ENCODE data around the gene MOK.
"Not testable (repeated sequence)": the region's sequence is repeated elsewhere in the genome, so short reads cannot be mapped to it uniquely, and the experiment has no call there.

The MOK gene

DNA sequence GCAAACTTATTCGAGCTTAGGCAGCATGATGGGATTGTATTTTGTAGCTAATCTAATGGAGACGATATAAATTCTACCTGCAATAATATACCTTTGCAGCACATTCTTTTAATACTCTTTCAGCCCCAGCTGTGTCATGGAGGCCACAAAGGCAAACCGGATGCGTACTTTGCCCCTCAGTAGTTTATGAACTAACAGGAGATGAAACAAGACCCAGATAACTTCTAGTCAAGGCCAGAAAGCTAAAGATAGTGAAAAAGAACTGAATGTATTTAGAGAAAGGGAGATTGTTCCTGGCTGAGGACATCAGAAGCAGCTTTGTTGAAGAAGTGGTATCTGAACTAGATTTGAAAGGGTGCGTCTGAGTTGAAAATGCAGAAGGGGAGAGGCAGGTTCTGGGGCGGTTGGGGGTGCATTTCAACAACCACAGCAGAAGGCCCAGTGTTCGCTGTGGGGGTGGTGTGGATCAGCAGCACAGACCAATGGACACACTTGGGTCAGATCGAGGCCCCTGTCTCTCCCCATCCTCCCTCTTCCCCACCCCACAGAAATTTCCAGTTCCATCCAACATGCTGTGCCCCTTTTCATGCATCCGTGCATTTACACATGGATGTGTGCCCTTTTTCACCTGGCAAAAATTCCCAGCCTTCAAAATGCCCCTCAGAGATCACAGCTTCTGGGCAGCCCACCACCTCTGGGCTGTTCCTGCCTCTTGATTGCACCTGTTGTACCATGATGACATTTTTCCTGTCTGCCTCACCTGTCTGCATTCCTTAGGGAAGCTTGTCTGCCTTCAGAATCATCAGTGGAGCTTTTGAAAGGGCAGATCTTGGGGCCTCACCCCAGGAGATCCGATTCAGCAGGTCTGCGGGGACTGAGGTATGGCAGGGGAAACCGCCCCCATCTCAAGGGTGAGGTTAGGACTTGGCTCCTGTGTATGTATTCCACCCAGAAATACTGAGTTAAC is 16.8 kb upstream of the MOK start:
- DNase-seq (ENCODE audit: low spot score), result no peak

GRCh38 chr14:102320671-102321455 is 15.9 kb upstream of the MOK start:
- no peak for DNase-seq (ENCODE audit: low spot score)

DNA sequence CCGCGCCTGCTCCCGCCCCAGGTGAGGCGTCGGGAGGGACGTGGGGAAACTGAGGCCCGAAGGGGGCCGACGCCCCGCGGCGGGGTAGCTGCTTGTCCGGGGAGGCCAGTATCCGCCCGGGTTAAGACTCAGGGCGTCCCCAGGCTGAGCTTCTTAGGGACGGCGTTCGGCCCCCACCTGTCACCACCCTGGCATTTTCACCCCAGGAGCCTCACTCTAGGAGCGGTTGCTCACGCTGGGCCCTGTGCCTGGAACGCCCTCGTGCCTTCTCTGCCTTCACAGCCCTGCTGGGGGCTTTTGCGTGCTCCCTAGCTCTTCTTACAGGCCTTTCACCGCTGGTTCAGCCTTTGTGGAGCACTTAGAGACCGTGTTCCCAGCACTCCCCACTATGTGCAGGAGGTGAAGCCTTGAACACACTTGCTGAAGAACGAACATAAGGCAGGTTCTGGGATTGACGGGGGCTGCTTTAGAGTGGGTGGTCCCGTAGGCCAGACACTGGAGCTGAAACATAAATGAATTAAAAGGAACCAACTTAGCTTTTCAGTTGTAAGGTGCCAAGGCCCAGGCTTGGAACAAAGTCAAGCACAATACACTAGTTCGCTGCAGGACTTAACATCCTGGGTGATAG is 15.2 kb upstream of the MOK start:
- DNase-seq (ENCODE audit: low spot score), result no peak

DNA sequence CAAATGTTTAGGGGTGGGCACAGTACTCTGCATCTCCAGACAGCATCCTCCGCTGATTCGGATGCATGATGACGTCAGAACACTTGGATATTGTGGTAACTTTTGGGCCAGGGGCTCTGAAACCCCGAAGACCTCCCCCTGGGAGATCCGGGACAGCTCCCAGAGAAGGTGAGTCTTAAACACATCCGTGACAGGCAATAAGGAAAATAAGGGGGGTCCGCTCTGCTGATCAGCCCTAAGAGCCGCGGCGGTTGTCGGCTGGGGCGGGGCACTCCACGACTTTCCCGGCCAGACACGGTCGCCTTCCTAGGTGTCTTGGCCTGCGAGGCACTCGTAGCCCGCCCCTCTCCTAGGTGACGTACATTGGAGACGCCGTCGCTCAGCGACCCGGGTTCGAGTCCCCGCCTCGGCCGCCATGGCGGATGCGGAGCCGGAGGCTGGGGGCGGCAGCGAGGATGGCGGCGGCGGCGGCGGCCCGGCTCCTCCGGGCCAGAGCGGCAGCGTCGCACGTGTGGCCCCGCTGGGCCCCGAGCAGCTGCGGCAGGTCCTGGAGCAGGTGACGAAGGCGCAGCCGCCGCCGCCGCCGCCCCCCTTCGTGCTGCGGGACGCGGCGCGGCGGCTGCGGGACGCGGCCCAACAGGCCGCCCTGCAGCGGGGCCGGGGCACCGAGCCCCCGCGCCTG is 14.5 kb upstream of the MOK start, which contains the start of gene ZNF839:
Gene ZNF839 (plus strand): TSS at position 396 of the 682 bp plus-strand sequence. CDS start 20 bp downstream, at position 416.
- peak; percentile 89 for DNase-seq (ENCODE audit: low spot score)

DNA sequence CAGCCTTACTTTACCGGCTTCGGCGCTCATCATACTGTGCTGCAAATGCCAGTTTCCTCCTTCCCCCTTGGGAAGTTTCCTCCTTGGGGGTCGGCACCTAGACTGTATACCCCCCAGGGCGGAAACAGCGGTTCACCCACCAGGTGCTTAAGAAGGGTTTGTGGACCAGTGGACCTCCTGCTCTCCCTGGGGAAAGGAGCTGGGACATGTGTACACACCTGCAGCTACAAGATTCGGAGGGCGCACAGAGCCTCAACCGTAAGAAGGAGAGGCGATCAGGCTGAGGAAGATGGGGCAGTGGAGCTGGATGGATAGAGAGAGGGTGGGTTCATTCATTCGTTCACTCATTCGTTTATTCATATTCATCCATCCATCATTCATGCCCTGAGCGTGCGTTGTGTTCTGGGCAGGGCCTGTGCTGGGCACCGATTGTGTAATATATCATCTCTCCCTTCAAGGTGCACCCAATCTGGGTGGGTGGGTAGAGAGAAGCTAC is 13.9 kb upstream of the MOK start:
- DNase-seq (ENCODE audit: low spot score), result no peak

- peak; percentile 59 for DNase-seq (ENCODE audit: low spot score)
Measured at GRCh38 chr14:102317564-102318248, 12.7 kb upstream of the MOK start.

DNA sequence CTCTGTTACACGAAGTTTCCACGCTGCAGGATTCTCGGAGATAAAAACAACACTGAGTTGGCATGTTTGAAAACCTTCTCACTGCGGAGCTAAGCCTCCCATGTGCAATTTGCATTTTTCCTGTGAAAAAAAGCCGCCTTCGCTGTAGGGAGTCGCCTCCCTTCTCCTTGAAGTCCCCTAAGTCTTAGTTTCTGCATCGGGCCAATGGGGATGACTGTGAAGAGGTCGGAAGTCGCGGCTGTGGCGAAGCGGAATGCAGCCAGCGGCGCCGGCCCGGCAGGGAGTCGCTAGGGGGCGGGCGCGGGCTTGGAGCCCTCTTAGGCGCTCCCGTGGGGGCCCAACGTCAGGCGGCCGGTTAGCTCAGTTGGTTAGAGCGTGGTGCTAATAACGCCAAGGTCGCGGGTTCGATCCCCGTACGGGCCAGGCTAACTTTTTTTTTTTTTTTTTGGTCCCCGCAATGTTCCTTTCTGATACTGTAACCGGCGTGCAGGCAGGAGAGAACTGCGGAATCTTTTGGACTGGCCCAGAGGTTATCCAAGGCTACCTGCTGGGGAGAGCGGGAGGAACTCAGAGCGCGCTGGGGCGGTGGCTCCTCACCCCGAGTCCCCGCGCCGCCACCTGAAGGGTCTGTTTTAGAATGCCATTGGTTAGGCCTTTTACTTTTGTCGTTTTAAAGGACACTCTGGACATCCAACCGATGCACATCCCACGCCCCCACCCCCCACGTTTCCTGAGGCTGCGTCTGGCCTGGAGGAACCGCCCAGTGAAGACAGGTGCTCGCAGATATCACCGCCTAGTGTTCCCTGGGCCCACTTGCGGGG is 12.0 kb upstream of the MOK start:
- DNase-seq (ENCODE audit: low spot score), result peak; percentile 93

DNA sequence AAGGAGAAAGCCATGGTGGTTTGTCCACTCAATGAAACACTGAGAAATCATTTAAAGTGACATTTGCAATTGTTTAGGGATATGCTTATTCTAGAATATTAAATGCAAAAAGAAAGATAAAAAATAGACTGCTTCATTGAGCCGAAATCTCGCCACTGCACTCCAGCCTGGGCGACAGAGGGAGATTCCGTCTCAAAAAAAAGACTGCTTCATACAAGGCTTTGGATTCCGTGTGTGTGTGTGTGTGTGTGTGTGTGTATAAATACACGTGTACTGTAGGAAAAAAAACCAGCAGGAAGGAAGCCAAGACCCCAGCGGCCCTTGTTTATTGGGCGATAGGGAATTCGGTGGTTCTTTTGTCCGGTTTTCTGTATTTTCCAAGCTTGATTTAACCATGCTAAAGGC is 11.4 kb upstream of the MOK start:
- peak; percentile 47 for DNase-seq (ENCODE audit: low spot score)

GRCh38 chr14:102315121-102315520 is 10.2 kb upstream of the MOK start:
- no peak for DNase-seq (ENCODE audit: low spot score)

- DNase-seq (ENCODE audit: low spot score), result peak; percentile 84
Measured at GRCh38 chr14:102314242-102315011, 9.5 kb upstream of the MOK start.

DNA sequence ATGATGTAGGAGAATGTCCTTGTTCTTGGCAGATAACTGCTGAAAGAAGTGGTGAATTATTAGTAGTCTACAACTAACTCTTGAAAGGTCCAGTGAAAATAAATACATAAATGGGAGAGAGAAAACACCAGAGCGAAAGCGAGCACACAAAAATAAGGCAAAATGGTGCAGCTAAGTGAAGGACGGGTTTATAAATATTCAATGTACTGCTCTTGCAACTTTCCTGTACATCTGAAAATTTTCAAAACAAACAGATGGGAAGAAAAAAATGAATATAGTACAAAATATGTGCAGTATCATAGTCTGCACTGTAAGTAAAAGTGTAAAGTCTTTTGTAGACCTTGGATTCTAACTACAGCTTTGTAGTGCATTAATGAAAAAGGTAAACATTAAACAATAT is 1.3 kb downstream of the MOK start:
- DNase-seq (ENCODE audit: low spot score), result no peak

- not testable (repeated sequence) for DNase-seq (ENCODE audit: low spot score)
Measured at GRCh38 chr14:102298303-102299070, 6.5 kb downstream of the MOK start.

DNA sequence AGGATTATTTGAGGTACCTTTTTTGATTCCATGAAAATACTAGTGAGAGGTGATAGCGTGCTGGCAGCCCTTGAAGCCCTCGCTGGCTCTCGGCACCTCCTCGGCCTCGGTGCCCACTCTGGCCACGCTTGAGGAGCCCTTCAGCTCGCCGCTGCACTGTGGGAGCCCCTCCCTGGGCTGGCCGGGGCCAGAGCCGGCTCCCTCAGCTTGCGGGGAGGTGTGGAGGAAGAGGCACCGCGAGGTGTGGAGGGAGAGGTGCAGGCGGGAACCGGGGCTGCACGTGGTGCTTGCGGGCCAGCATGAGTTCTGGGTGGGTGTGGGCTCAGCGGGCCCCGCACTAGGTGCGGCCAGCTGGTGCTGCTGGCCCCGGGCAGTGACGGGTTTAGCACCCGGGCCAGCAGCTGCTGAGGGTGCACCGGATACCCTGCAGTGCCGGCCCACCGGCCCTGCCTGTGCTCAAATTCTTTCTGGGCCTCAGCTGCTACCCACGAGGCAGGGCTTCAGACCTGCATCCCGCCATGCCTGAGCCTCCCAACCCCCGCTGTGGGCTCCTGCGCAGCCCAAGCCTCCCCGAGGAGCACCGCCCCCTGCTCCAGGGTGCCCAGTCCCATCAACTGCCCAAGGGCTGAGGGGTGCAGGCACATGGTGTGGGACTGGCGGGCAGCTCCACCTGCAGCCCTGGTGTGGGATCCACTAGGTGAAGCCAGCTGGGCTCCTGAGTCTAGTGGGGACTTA is 7.4 kb downstream of the MOK start:
- DNase-seq (ENCODE audit: low spot score), result no peak

DNA sequence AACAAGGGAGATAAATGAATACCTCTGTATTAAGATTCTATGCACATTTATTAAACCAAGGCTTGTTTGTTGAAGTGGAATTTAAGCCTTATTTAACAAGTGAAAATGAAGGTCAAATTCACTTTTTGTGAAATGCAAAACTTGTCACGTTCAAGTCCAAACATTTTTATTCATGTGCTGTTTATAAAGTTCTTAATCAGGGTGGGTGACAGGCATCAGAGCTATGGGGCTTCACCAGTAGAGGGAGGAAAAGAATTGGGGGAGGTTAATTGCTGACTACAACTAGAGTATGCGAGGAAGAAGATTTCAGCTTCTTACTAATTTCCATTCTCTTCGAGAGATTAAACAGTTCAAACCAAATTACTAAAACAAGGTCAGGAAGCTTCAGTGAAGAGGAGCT is 9.7 kb downstream of the MOK start:
- no peak for DNase-seq (ENCODE audit: low spot score)

GRCh38 chr14:102293781-102294180 is 11.2 kb downstream of the MOK start:
- DNase-seq (ENCODE audit: low spot score), result no peak

DNA sequence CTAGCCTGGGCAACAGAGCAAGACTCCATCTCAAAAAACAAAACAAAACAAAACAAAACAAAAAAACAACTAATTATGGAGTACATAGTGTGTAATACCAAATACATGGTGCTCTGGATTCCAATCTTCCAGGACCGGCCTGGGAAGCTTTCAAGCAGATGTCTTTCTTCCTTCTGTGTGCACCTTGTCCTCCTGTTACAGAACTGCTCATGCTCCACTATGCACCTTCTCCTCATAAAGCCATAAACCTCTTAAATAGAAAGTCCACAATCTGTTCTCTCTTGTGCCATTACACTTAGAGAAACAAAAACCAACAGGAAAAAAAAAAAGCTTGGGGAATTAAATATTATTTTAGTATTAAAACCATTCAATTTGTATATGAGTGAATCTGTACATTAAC is 12.5 kb downstream of the MOK start:
- no peak for DNase-seq (ENCODE audit: low spot score)

GRCh38 chr14:102288139-102288538 is 16.8 kb downstream of the MOK start:
- no peak for DNase-seq (ENCODE audit: low spot score)

- no peak for DNase-seq (ENCODE audit: low spot score)
Measured at GRCh38 chr14:102285106-102285505, 19.9 kb downstream of the MOK start.

Data from putamen (tissue), 1 donor.